HG03439 (cell line): ENCODE measurements around the gene CFAP77.

Experiments used
- ATAC-seq: cut with Tn5 transposase; IDR thresholded peaks from one replicate; pipeline ENCODE4 v1.9.1; 2021; ENCODE audit warnings: mild to moderate bottlenecking, moderate library complexity; ENCODE audit not compliant: unreplicated experiment

The CFAP77 gene

DNA sequence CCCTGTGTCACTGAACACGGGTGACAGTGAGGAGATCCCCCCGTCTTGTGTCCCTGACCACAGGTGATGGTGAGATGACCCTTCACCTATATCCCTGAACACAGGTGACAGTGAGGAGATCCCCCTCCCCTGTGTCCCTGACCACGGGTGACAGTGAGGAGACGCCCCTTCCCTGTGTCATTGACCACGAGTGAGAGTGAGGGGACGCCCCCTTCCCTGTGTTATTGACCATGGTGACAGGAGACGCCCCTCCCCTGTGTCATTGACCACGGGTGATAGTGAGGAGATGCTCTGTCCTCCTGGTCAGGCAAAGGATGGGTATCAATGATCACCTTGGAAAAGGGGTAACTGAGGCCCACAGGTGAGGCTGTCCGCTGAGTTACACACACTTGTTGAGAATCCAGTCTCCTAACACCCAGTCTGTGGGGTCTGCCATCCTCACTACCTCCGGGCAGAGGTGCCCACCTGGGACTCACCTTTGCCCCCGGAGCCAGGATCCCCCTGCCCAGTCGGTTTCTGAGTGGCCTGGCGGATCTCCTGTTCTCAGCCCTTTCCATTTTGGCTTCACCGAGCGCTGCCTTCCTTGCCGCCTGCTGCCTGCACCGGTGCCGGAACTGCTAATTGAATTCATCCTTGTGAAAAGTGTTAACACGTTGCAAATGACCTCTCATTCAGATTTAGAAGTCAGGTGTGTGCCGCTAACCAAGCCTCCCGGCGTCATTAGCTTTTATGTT lies 104.2 kb downstream of the CFAP77 start:
- no peak for ATAC-seq

- ATAC-seq: no peak
These were observed 104.8 kb downstream of the CFAP77 start for GRCh38 chr9:132514821-132515220.

GRCh38 chr9:132516301-132516700 lies 106.3 kb downstream of the CFAP77 start:
- no peak for ATAC-seq

DNA sequence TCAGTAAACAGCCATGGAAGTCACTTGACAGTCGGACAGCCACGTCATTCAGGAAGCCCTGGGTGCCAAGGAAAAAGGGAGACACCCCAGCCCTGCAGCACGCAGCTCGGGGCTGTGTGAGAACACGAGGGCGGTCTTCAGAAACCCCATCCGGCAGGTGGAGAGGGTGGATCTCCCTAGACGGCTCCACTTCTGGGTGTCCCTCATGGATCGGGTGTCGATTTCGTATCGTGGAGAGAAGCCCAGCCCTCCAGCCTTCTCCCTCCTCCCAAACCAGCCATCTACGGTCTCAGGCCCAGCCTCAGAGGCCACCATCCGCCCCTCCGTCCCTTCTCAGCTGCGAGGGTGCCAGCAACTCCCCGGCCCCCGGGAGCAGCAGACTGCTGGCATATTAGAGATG lies 106.9 kb downstream of the CFAP77 start:
- no peak for ATAC-seq

DNA sequence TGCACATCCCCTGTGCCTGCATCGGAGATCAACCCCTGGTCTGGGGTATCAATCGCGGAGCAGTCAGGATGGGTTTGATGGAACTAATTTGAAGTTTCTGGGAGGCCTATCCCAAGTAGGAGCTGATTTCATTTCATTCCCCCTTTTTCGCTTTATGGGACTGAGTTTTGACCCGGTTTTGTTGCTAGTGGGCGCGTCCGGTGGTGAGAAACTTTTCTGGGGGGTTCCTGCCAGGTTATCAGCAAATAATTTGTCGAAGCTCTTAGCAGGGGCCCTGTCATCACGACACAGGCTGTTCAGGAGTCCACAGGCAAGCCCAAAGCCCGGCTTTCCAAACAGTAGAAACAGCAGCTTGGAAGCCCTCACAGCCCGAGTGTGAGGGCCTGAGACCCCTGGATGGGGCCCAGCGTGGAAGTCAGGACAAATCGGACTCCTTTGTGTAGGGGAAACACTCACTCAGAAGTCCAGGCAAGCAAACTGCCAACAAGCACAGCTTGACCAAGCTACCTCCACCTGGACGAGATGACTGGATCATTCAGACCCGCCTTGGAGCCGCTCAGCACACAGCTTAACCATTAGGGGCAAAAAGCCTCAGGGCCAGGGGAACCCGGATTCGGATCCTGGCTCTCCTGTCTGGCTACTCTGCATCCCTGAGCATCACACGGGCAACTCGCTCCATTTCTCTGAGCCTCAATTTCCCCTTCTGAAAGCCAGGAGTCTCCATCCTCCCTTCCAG lies 108.0 kb downstream of the CFAP77 start:
- no peak for ATAC-seq

DNA sequence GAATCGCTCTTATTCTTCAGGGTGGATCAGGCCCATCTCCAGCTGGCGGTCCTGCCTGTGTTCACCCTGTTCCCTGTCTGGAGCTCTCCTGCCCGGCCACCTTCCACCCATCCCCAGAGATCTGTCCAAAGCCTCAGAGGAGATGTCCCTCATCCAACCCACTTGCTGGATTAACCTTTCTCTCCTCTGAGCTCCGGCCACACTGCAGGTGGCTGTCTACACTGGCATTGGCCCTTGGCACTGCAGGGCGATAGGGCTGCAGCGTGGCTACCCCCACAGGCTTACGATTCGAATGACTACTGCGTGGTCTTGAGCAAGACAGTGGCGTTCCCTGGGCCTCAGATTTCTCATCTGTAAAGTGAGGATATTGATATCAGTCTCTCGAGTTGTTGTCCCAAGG lies 108.6 kb downstream of the CFAP77 start:
- ATAC-seq: no peak

DNA sequence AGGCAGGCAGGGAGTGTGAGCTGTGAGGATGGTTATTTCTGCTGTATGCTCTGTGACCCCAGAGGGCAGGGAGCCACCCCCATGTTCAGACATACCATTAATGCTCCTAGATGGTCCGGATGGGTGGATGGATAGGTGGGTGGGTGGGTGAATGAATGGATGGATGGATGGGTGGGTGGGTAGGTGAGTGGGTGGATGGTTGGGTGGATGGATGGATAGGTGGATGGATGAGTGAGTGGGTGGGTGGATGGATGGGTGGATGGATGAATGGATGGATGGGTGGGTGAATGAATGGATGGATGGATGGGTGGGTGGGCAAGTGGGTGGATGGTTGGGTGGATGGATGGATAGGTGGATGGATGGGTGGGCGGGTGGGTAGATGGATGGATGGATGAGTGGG lies 109.0 kb downstream of the CFAP77 start:
- no peak for ATAC-seq

DNA sequence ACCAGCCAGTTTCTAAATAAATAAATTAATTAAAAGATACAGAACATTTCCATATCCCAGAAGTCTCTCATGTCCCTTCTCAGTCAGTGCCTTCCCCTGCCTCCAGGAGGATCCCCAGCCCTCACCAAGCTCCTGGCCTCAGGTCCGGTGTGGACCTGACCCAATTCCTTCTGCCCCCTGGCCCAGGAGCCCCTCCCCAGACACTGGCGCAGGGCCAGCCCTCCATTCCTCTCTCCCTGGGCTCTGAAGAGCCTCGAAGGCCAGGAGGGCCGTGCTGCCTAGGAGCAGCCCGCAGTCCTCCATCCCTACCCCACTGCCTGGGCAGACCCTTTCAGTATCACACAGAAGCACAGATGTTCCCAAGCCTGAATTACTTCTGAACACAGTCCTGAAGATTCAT lies 110.6 kb downstream of the CFAP77 start:
- ATAC-seq: no peak

DNA sequence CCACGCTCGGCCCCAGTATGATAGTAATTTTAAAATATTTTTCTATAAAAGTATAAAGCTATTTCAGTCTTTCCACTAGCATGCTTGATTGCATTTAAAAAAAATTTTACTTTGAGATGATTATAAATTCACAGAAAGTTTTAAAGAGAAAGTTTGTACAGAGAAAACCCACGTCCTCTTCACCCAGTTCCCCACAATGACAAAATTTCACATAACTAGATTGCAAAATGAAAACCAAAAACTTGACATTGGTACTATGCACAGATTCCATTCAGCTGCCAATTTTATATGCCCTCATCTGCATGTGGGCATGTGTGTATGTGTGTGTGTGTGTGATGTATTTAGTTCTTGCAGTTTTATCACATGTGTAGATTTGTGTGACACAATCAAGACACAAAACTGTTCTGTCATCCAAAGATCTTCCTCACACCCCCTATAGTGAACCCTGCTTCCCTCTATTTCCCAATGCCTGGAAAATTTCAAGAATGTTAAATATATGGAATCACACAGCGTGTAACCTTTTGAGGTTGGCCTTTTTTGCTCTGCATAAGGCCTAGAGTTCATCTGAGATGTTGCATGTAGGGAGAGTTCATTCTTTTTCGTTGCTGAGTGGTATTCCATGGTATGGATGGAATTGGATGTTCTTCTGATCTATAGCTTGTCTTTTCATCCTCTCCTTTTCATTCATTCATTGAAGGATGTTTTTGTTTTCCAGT lies 115.5 kb downstream of the CFAP77 start:
- ATAC-seq: no peak

DNA sequence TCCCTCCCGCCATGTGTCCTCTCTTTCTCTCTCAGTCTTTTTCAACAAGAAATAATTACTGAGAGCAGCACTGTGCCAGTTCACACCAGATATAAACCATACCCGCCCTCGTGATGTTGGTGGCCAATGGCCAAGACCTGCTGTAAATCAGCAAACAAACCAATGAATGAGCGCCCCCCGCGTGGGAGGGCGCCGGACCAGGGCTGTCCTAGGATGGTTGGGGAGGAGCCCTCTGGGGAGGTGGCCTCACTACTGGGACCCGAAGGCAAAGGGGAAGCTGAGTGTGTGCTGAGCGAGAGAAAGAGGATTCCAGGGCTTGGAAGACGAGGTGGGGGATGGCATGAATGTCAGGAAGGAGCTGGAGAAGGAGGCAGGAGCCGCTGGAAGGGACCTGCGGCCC lies 121.2 kb downstream of the CFAP77 start:
- no peak for ATAC-seq

DNA sequence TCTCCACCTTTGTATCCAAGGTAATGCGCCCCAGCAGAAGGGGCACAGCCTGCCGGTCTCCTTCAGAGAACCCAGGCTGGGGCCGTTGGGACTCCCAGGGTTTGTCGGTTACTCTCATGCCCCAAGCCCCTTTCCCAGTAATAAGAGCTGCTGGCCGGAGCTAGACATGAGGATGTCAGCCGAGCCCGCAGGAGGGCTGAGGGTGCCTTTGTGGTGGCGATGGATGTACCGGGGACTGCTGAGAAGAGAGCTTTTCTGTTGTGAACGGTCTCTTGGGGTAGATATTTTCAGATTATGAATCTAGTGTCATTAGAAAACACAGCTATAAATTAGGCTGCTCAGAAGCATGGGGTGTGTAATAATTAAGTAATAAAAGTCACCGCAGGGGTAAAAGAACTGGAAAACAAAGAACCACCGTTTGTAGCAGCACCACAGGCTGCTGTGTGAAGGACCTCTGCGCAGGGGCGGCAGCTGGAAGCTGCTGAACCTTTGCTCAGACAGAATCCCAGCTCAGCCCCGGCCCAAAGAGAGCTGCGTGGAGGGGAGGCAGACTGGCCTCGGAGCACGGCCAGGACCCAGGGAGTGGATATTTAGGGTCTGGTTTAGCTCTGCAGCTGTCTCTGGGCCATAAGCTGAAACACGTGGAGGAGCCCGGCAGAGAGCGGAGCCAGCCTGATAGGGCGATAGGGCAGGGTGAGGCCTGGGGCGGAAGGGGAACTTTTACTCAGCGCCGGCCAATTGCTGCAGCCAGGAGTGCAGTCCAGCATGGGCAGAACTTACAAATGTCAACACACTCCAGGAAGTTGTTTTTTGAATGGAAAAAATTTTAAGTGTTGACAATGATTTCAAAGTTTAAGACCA lies 121.9 kb downstream of the CFAP77 start:
- ATAC-seq: no peak

- no peak for ATAC-seq
These were observed 124.8 kb downstream of the CFAP77 start for GRCh38 chr9:132534832-132535231.

- no peak for ATAC-seq
These were observed 126.1 kb downstream of the CFAP77 start for GRCh38 chr9:132536124-132536523.

GRCh38 chr9:132537352-132537751 lies 127.3 kb downstream of the CFAP77 start:
- ATAC-seq: no peak

GRCh38 chr9:132538071-132538470 lies 128.1 kb downstream of the CFAP77 start:
- no peak for ATAC-seq

DNA sequence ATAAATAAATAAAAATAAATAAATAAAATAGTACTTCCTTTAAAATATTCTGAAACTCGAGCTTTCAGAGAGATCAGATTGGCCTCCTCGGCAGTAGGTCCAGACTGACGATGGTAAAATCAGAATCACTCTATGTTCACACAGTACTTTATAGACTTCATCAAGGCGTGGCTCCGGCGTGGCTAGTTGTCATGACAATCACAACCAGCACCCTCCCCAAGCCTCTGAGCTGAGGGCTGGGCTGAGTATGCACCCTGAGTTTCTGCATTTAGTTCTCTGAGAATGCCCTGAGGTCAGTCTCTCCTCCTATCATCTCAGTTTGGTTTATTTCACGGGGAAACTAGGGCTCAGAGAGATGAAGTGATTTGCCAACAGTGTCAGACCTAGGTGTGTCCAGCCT lies 129.1 kb downstream of the CFAP77 start:
- no peak for ATAC-seq

- ATAC-seq: no peak
These were observed 131.0 kb downstream of the CFAP77 start for GRCh38 chr9:132541051-132541450.

GRCh38 chr9:132541870-132542830 lies 132.1 kb downstream of the CFAP77 start:
- ATAC-seq: no peak

DNA sequence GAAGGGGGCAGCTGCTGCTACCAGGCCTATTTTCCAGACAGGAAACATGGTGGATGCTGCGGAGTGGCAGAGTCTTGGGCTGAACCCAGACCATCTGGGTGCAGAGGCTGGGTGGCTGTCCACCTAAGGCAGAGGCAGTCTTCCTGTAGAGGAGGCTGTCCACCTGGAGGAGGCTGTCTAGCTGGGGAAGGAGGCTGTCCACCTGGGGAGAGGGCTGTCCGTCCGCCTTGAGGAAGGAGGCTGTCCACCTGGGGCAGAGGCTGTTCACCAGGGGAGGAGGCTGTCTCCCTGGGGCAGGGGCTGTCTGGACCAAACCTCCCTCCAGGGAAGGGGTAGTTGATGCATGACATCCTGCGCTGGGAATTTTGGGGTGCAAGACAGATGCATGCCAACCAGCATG lies 133.2 kb downstream of the CFAP77 start:
- ATAC-seq: no peak

GRCh38 chr9:132543960-132544359 lies 133.9 kb downstream of the CFAP77 start:
- no peak for ATAC-seq
